Bronchial epithelial cell (primary cell): ENCODE results near the gene FUT2. TPM values are rescaled to one million over a fixed set of nuclear protein-coding genes. Genes with fewer than 3 reads are reported as not detected.

Source experiments
- DNase-seq: peaks from one replicate; pipeline ENCODE4 v3.0.0-alpha.2; 2010; ENCODE audit warnings: low read depth
- FAIRE-seq: peaks from 2 replicates; lab custom pipeline; 2011; peaks lifted over from hg19 to GRCh38; lab: Jason Lieb, UNC
- H3K27me3 ChIP-seq: 2 replicates; pipeline ENCODE4 v1.5.1; 2011; ENCODE audit warnings: low read length; ENCODE audit not compliant: control insufficient read depth, insufficient read depth
- H3K36me3 ChIP-seq: 2 replicates; pipeline ENCODE4 v1.5.1; 2011; ENCODE audit warnings: low read length; ENCODE audit not compliant: control insufficient read depth, insufficient read depth
- H3K4me3 ChIP-seq: 2 replicates; pipeline ENCODE4 v1.5.1; 2011; ENCODE audit warnings: mild to moderate bottlenecking, low read depth, low read length, control low read depth
- CTCF ChIP-seq: IDR thresholded peaks from 2 replicates; pipeline ENCODE4 v1.5.1; 2011; ENCODE audit warnings: mild to moderate bottlenecking, moderate library complexity, low read length, control low read depth, inconsistent platforms; ENCODE audit not compliant: insufficient read depth, severe bottlenecking
- total RNA-seq: library from RNA; depleted of rRNA; stranded (reverse); fragments of >200 nt; gene quantifications from 2 replicates; pipeline ENCODE4 v1.2.1, GENCODE V29; 2014

FUT2 gene
- total RNA-seq, 1 donor from 2014 or later, result 7.9 TPM

GRCh38 chr19:48668332-48668731, 27.4 kb upstream of the FUT2 start:
- Histone ChIP-seq H3K27me3 (no peaks in the 10 kb centered on the region), H3K36me3 (no peaks in the 10 kb centered on the region), H3K4me3 (no peak overlapping the region)
- no peak for DNase-seq
- FAIRE-seq, result no peak
- no peak for TF ChIP-seq CTCF

- FAIRE-seq, result no peak
- no peak for TF ChIP-seq CTCF
Measured at GRCh38 chr19:48668761-48669160, 27.0 kb upstream of the FUT2 start.

GRCh38 chr19:48669903-48670668, 25.7 kb upstream of the FUT2 start:
- H3K36me3 ChIP-seq, result no peaks in the 10 kb centered on the region
- FAIRE-seq (peak; percentile 77), DNase-seq (no peak)
- no peaks in the 10 kb centered on the region for H3K27me3 ChIP-seq
- TF ChIP-seq CTCF, result no peak
- H3K4me3 ChIP-seq, result no peak overlapping the region

More at GRCh38 chr19:48668761-48669160, 27.0 kb upstream of the FUT2 start:
- Histone ChIP-seq H3K36me3 (no peaks in the 10 kb centered on the region), H3K4me3 (no peak overlapping the region), H3K27me3 (no peaks in the 10 kb centered on the region)
- no peak for DNase-seq

GRCh38 chr19:48670699-48671445, 24.9 kb upstream of the FUT2 start:
- no peak for TF ChIP-seq CTCF
- FAIRE-seq, result no peak
- H3K4me3 ChIP-seq, result no peak overlapping the region

GRCh38 chr19:48671446-48671995, 24.2 kb upstream of the FUT2 start:
- no peaks in the 10 kb centered on the region for H3K27me3 ChIP-seq
- no peak for FAIRE-seq
- H3K36me3 ChIP-seq, result no peaks in the 10 kb centered on the region
- no peak for DNase-seq
- H3K4me3 ChIP-seq, result no peak overlapping the region
- TF ChIP-seq CTCF, result no peak

More at GRCh38 chr19:48670699-48671445, 24.9 kb upstream of the FUT2 start:
- H3K36me3 ChIP-seq, result no peaks in the 10 kb centered on the region
- no peak for DNase-seq
- H3K27me3 ChIP-seq, result no peaks in the 10 kb centered on the region
